ENCODE data around the gene GPR153.
A peak's percentile ranks its signal among the peaks of the same experiment; 100 is the strongest.

Gene GPR153

DNA sequence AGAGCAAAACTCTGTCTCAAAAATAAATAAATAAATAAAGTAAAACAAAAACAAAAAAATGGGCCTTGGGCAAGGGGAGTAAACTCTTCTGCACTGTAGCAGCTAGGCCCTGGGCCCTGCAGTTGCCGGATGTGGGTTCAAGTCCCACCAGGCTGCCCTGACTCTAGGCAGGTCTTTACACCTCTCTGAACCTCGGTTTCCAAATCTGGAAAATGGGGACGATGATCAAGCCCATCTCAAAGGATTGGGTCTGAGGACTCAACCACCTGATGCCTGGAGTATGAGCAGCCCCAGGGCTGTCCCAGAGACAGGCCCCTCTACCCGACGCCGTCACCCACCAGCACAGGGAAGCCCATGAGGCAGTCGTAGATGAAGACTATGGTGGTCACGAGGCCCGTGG lies 7.5 kb downstream of the GPR153 start:
- TF ChIP-seq, protein P1, sequence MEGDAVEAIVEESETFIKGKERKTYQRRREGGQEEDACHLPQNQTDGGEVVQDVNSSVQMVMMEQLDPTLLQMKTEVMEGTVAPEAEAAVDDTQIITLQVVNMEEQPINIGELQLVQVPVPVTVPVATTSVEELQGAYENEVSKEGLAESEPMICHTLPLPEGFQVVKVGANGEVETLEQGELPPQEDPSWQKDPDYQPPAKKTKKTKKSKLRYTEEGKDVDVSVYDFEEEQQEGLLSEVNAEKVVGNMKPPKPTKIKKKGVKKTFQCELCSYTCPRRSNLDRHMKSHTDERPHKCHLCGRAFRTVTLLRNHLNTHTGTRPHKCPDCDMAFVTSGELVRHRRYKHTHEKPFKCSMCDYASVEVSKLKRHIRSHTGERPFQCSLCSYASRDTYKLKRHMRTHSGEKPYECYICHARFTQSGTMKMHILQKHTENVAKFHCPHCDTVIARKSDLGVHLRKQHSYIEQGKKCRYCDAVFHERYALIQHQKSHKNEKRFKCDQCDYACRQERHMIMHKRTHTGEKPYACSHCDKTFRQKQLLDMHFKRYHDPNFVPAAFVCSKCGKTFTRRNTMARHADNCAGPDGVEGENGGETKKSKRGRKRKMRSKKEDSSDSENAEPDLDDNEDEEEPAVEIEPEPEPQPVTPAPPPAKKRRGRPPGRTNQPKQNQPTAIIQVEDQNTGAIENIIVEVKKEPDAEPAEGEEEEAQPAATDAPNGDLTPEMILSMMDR (IDR thresholded peaks at IDR 0.05; ENCODE audit: extremely low read depth, insufficient read depth, missing control alignments) = no peak
- in situ Hi-C loops (cut with MboI; ENCODE audit: low pct_unique_long_range_greater_than_20kb, low sequenced_read_pairs, unreplicated experiment) = no loop called here
- no peak for DNase-seq (ENCODE audit: low spot score)

DNA sequence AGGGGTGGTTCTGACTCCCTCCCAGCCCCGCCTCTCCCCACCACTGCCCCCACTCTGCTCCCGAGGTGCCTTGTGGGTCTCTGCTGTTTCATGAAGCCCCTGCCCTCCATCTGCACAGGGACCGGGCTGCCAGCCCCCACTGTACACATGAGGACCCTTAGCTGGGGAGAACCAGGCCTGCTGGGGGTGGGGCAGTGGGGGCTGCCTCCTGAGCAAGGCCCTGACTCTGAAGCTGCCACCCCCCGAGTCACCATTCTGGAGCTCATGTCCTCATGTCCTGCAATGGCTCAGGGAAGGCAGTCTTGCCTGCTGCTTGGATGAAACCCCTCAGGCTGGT lies 8.6 kb downstream of the GPR153 start:
- TF ChIP-seq, protein P1 (IDR thresholded peaks at IDR 0.05; ENCODE audit: extremely low read depth, insufficient read depth, missing control alignments) = no peak
- no peak for DNase-seq (ENCODE audit: low spot score)
- in situ Hi-C loops (cut with MboI; ENCODE audit: low pct_unique_long_range_greater_than_20kb, low sequenced_read_pairs, unreplicated experiment) = no loop called here

DNA sequence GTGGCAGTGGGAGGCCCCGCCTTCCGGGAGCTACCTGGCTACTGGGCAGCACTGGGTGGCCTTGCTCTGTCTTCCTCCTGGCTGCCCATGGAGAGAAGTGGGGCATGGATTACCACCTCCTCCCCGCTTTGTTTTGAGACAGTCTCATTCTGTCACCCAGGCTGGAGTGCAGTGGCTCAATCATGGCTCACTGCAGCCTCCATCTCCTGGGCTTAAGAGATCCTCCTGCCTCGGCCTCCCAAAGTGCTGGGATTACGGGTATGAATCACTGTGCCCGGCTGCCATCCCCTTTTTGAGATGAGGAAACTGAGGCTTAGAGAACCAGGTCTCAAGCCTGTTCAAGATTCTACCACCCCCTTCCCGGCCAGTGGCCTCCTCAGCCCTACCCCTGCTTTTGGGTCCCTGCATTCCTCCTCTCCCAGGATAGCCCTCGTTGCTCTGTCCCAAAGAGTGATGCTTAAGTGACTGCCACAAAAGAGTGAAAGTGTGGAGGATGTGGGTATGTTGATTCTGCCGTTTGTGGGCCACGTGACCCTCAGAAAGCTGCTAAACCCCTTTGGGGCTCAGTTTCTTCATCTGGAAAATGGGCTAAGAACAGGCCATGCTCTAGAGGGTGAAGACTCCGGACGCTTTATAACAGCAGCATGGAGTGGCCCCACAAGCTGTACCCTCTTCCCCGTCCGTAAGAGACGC lies 9.1 kb downstream of the GPR153 start:
- TF ChIP-seq, protein P1 (IDR thresholded peaks at IDR 0.05; ENCODE audit: extremely low read depth, insufficient read depth, missing control alignments) = no peak
- no peak for DNase-seq (ENCODE audit: low spot score)
- in situ Hi-C loops (cut with MboI; ENCODE audit: low pct_unique_long_range_greater_than_20kb, low sequenced_read_pairs, unreplicated experiment) = no loop called here

DNA sequence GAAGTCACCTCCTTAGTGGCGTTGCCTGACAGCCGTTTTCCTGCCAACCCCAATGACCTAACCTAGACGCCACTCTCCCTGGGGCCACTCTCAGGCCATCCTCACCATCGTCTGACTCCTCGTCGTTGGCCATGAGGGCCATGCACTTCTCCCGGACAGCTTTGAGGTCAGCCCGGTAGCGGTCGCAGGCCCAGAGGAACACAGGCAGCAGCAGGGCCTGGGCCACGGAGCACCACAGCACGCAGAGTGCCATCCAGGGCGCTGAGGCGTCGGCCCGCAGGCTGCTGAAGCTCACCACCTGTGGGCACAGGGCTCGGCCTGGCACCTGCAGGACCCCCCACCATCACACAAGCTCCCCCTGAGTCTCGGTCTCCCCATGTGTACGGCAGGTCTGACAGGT lies 9.7 kb downstream of the GPR153 start:
- in situ Hi-C loops (cut with MboI; ENCODE audit: low pct_unique_long_range_greater_than_20kb, low sequenced_read_pairs, unreplicated experiment) = no loop called here
- no peak for DNase-seq (ENCODE audit: low spot score)
- TF ChIP-seq, protein P1 (IDR thresholded peaks at IDR 0.05; ENCODE audit: extremely low read depth, insufficient read depth, missing control alignments) = no peak

DNA sequence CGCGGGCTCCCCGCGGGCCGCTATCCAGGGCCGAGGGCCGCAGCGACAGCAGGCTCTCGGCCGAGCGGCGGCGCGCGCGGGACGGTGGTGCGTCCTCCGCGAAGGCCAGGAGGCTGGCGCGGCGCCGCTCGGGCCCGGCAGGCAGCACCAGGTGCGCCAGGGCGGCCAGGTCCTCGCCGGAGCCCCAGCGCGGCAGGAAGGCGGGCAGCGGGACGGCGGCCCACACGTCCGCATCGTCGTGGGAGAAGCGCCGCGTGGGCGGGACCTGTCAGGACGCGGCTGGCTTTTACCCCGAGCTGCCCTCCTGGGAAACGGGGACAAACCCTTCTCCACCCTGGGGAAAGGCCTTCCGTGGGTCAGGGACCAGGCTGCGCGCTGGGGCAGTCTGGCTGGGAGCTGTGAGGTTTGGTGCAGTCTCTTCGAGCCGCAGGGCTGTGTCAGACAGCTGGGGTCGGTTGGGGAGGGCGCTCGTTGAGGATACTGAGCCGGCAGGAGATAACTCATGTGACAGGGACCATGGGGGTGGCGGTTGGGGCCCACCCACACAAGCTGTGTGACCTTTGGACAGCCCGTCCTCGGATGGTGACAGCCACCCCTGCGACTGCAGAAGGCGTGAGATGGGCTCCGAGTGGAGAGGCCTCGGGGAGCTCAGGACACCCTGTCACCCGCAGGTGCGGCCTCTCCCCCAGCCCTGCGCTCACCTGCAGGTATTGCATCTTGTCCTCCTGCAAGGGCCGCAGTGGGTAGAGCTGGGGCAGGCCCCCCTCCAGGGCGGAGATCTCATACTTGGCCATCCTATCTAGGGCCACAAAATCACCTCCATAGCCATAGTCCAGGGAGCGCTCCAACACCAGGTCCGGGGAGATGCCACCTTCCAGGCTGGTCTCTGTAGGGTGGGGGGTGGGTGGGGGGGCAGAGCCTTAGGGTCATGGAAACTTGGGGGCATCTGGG lies 10.9 kb downstream of the GPR153 start:
- peak; percentile 54 for DNase-seq (ENCODE audit: low spot score)
- TF ChIP-seq, protein P1 (IDR thresholded peaks at IDR 0.05; ENCODE audit: extremely low read depth, insufficient read depth, missing control alignments) = no peak
- in situ Hi-C loops (cut with MboI; ENCODE audit: low pct_unique_long_range_greater_than_20kb, low sequenced_read_pairs, unreplicated experiment) = loop anchor here (10.0 kb wide), 2 partner anchors 95 to 155 kb away; no protein-coding TSS in a partner anchor

DNA sequence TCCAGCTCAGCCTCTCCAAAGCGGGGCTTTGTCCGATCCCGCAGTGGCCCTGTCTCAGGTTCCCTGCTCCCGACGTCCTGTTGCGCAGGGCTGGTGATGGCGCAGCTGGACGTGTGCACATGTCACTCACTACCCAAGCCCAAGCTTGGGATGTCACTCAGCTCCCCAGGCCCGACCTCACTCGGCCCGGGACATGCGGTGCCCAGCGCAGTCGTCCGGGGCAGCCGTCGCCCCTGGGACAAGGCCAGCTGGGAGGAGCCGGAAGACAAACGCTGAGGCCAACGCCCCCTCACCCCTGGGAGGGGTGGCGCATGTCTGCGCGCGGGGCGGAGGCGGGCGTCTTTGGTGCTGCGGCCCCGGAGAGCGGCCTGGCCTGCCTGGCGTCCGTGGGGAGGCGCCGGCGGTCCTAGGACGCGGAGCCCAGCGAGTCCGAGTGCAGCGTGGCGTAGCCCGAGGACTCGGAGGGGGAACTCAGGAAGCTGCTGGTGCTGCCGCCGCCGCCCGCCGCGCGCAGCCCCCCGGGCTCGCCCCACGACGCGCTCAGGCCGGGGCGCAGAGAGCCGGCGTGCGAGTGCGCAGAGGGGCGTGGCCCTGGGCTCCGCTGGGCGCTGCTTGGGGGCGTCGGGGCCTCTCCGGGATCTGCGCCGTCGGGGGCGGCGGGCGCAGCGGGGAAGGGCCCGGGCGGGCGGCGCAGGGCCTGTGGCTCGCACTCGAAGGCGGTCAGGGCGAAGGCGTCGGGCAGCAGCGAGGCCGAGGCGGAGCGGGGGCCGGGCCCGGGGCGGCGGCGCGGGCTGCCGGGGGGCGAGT lies 11.8 kb downstream of the GPR153 start:
- TF ChIP-seq, protein P1 (IDR thresholded peaks at IDR 0.05; ENCODE audit: extremely low read depth, insufficient read depth, missing control alignments) = no peak
- peak; percentile 58 for DNase-seq (ENCODE audit: low spot score)
- in situ Hi-C loops (cut with MboI; ENCODE audit: low pct_unique_long_range_greater_than_20kb, low sequenced_read_pairs, unreplicated experiment) = loop anchor here (10.0 kb wide), 2 partner anchors 96 to 156 kb away; no protein-coding TSS in a partner anchor
